Keratinocyte (primary cell): Measurements from ENCODE around the gene INPP5A. TPM values are rescaled to one million over a fixed set of nuclear protein-coding genes. Genes with fewer than 3 reads are reported as not detected.

Source experiments
- DNase-seq: peaks from one replicate; pipeline ENCODE4 v3.0.0-alpha.2; 2011; ENCODE audit warnings: low read depth, missing footprints, low spot score
- FAIRE-seq: peaks from 2 replicates; lab custom pipeline; 2011; peaks lifted over from hg19 to GRCh38; lab: Jason Lieb, UNC
- H2AFZ ChIP-seq: 2 replicates; pipeline ENCODE4 v1.6.0; 2012; ENCODE audit warnings: low read length, control low read depth, inconsistent platforms; ENCODE audit not compliant: control insufficient read depth
- H3K27ac ChIP-seq: 2 replicates; pipeline ENCODE4 v1.5.1; 2011; ENCODE audit warnings: low read length; ENCODE audit not compliant: control insufficient read depth, insufficient read depth
- H3K27me3 ChIP-seq: 3 replicates; pipeline ENCODE4 v1.6.0; 2011; ENCODE audit warnings: low read length; ENCODE audit not compliant: control insufficient read depth, insufficient read depth; ENCODE audit errors: extremely low read depth
- H3K36me3 ChIP-seq, 2 experiments: 2 replicates in 1 of 2; 3 replicates in 1 of 2; pipeline ENCODE4 v1.5.1; 2011; ENCODE audit warnings: low read length in 2 of 2, mild to moderate bottlenecking in 1 of 2; ENCODE audit not compliant: control insufficient read depth in 2 of 2, insufficient read depth in 2 of 2; ENCODE audit errors: extremely low read depth in 1 of 2
- H3K4me1 ChIP-seq: 3 replicates; pipeline ENCODE4 v1.5.1; 2011; ENCODE audit warnings: low read length; ENCODE audit not compliant: control insufficient read depth, insufficient read depth; ENCODE audit errors: extremely low read depth
- H3K4me2 ChIP-seq: 3 replicates; pipeline ENCODE4 v1.6.0; 2011; ENCODE audit warnings: low read depth, low read length; ENCODE audit not compliant: control insufficient read depth, insufficient read depth; ENCODE audit errors: extremely low read depth
- H3K4me3 ChIP-seq, 3 experiments: fragments of 200-600 bp in 1 of 3; sonication (generic) in 1 of 3; 2 replicates in 2 of 3; 3 replicates in 1 of 3; pipeline ENCODE4 v1.5.1; 2011 to 2016; ENCODE audit warnings: low read length in 3 of 3, mild to moderate bottlenecking in 3 of 3, control low read depth in 2 of 3, inconsistent platforms in 1 of 3, low read depth in 1 of 3, mixed read lengths in 1 of 3, mixed run types in 1 of 3, moderate library complexity in 1 of 3; ENCODE audit not compliant: control insufficient read depth in 2 of 3, insufficient read depth in 2 of 3; ENCODE audit errors: extremely low read depth in 1 of 3
- H3K79me2 ChIP-seq: 2 replicates; pipeline ENCODE4 v1.6.0; 2012; ENCODE audit warnings: low read length; ENCODE audit not compliant: control insufficient read depth, insufficient read depth
- H3K9ac ChIP-seq: 3 replicates; pipeline ENCODE4 v1.6.0; 2011; ENCODE audit warnings: low read length; ENCODE audit not compliant: control insufficient read depth, insufficient read depth; ENCODE audit errors: extremely low read depth
- H3K9me1 ChIP-seq: 3 replicates; pipeline ENCODE4 v1.6.0; 2011; ENCODE audit warnings: low read length; ENCODE audit not compliant: control insufficient read depth, insufficient read depth; ENCODE audit errors: extremely low read depth
- H3K9me3 ChIP-seq: 2 replicates; pipeline ENCODE4 v1.5.1; 2012; ENCODE audit warnings: low read depth, low read length; ENCODE audit not compliant: control insufficient read depth
- H4K20me1 ChIP-seq: 3 replicates; pipeline ENCODE4 v1.6.0; 2011; ENCODE audit warnings: low read length; ENCODE audit not compliant: control insufficient read depth, insufficient read depth; ENCODE audit errors: extremely low read depth
- CTCF ChIP-seq, 3 experiments: IDR thresholded peaks in 1 of 3; conservative IDR thresholded peaks in 1 of 3; optimal IDR thresholded peaks in 1 of 3; 2 replicates in 2 of 3; 3 replicates in 1 of 3; pipeline versions ENCODE3 to v1.5.1; 2011; ENCODE audit warnings: low read length in 3 of 3, mild to moderate bottlenecking in 3 of 3, moderate library complexity in 2 of 3, control low read depth in 1 of 3, inconsistent platforms in 1 of 3; ENCODE audit not compliant: insufficient read depth in 2 of 3; ENCODE audit errors: extremely low read depth in 1 of 3
- EZH2 ChIP-seq: IDR thresholded peaks from one replicate; pipeline ENCODE4 v1.6.1; 2012; ENCODE audit warnings: inconsistent platforms, mild to moderate bottlenecking, low read length, moderate library complexity
- dilution Hi-C: fragments of 300-500 bp; cut with MboI; formaldehyde crosslinking; loops from one replicate; pipeline ENCODE4 v1.7.0; 2020; ENCODE audit warnings: low sequenced_read_pairs; ENCODE audit not compliant: extremely low pct_ligation_motif_present
- polyA plus RNA-seq, 5 experiments: library from polyadenylated mRNA; depleted of rRNA in 3 of 5; stranded (reverse) in 3 of 5; stranded (forward) in 1 of 5; unstranded in 1 of 5; fragments of >200 nt; gene quantifications; 1 replicate in 1 of 5; 2 replicates in 3 of 5; 3 replicates in 1 of 5; pipeline versions ENCODE4 v1.2.1 to v1.2.3, GENCODE V29; 2011 to 2012; ENCODE audit warnings: missing spikeins in 2 of 5, low read depth in 1 of 5, low replicate concordance in 1 of 5

Gene INPP5A
- polyA plus RNA-seq, 1 donor (not counting 4 experiments of a cell fraction or from before 2014, with no cell fraction given): 11.2 TPM

GRCh38 chr10:132634241-132634946 is 96.8 kb downstream of the INPP5A start:
- no peak overlapping the region for H3K9ac ChIP-seq
- TF ChIP-seq CTCF (optimal IDR thresholded peaks at IDR 0.05 in 1 of 3, IDR thresholded peaks at IDR 0.05 in 1 of 3, conservative IDR thresholded peaks at IDR 0.05 in 1 of 3; ENCODE audit: extremely low read depth in 1 of 3, insufficient read depth in 2 of 3, low read length in 3 of 3) (peak; percentile 10 to 42 (median 19)), EZH2 (no peak)
- H3K36me3 ChIP-seq: no peaks in the 10 kb centered on the region
- no peaks in the 10 kb centered on the region for H3K9me3 ChIP-seq
- H3K27ac ChIP-seq: no peak overlapping the region
- DNase-seq (no peak), FAIRE-seq (peak; percentile 72)
- H2AFZ ChIP-seq: no peak overlapping the region
- H3K27me3 ChIP-seq: no peaks in the 10 kb centered on the region
- no peak overlapping the region for H3K4me3 ChIP-seq
- peaks cover 8% of the 10 kb centered on the region for H3K4me1 ChIP-seq
- no peak overlapping the region for H3K4me2 ChIP-seq
- dilution Hi-C loops: no loop called here
- H3K79me2 ChIP-seq: no peaks in the 10 kb centered on the region
- H3K9me1 ChIP-seq: no peaks in the 10 kb centered on the region
- peaks cover 6% of the 10 kb centered on the region for H4K20me1 ChIP-seq

- Histone ChIP-seq H3K9me1 (no peaks in the 10 kb centered on the region), H3K27ac (no peak overlapping the region), H3K9me3 (no peaks in the 10 kb centered on the region), H4K20me1 (peaks cover 6% of the 10 kb centered on the region), H3K4me2 (no peak overlapping the region), H2AFZ (no peak overlapping the region), H3K9ac (no peak overlapping the region), H3K4me3 (no peak overlapping the region), H3K4me1 (peaks cover 8% of the 10 kb centered on the region), H3K79me2 (no peaks in the 10 kb centered on the region), H3K27me3 (no peaks in the 10 kb centered on the region), H3K36me3 (no peaks in the 10 kb centered on the region)
- DNase-seq (no peak), FAIRE-seq (no peak)
- dilution Hi-C loops: no loop called here
- TF ChIP-seq EZH2 (no peak), CTCF (optimal IDR thresholded peaks at IDR 0.05 in 1 of 3, IDR thresholded peaks at IDR 0.05 in 1 of 3, conservative IDR thresholded peaks at IDR 0.05 in 1 of 3; ENCODE audit: extremely low read depth in 1 of 3, insufficient read depth in 2 of 3, low read length in 3 of 3) (no peak)
Measured at GRCh38 chr10:132634947-132635271, 97.3 kb downstream of the INPP5A start.
